ENCODE measurements around the gene YIPF5. TPM values are rescaled to one million over a fixed set of nuclear protein-coding genes. Genes with fewer than 3 reads are reported as not detected.

The YIPF5 gene
- total and polyA plus RNA-seq, 8 donors: 5.6 to 41.6 (median 31.6) TPM

- WGBS, 2 donors: 66 to 69% methylated on average over 2 of the region's 2 CpGs
- no peak for TF ChIP-seq CTCF (IDR thresholded peaks at IDR 0.05)
- H3K4me1 ChIP-seq: no peaks in the 10 kb centered on the region
- ATAC-seq: no peak
- no peaks in the 10 kb centered on the region for H3K9me3 ChIP-seq
- intact Hi-C loops (cut with DNase I): no loop called here
- H3K27me3 ChIP-seq: no peaks in the 10 kb centered on the region
- DNase-seq: no peak
- no peaks in the 10 kb centered on the region for H3K36me3 ChIP-seq
- H3K27ac ChIP-seq: no peak overlapping the region
- no peak overlapping the region for H3K4me3 ChIP-seq
- FAIRE-seq: no peak
Observed at GRCh38 chr5:144120661-144121180, 49.7 kb downstream of the YIPF5 start.

- intact Hi-C loops (cut with DNase I): no loop called here
- H3K4me3 ChIP-seq: no peak overlapping the region
- no peaks in the 10 kb centered on the region for H3K9me3 ChIP-seq
- no peaks in the 10 kb centered on the region for H3K36me3 ChIP-seq
- ATAC-seq (peak in 1 of 4 donors; percentile 89), DNase-seq (no peak), FAIRE-seq (no peak)
- H3K27ac ChIP-seq: no peak overlapping the region
- H3K4me1 ChIP-seq: no peaks in the 10 kb centered on the region
- no peak for TF ChIP-seq CTCF (IDR thresholded peaks at IDR 0.05)
- H3K27me3 ChIP-seq: no peaks in the 10 kb centered on the region
Observed at GRCh38 chr5:144117412-144117811, 53.0 kb downstream of the YIPF5 start.

- no peak overlapping the region for H3K27ac ChIP-seq
- WGBS, 2 donors: 59 to 78% methylated on average over 1 of the region's 1 CpG
- no peaks in the 10 kb centered on the region for H3K27me3 ChIP-seq
- TF ChIP-seq CTCF (IDR thresholded peaks at IDR 0.05): no peak
- intact Hi-C loops (cut with DNase I): no loop called here
- no peaks in the 10 kb centered on the region for H3K36me3 ChIP-seq
- ATAC-seq: no peak
- no peaks in the 10 kb centered on the region for H3K9me3 ChIP-seq
- H3K4me1 ChIP-seq: no peaks in the 10 kb centered on the region
- no peak overlapping the region for H3K4me3 ChIP-seq
- no peak for DNase-seq
- no peak for FAIRE-seq
Observed at GRCh38 chr5:144114571-144114970, 55.9 kb downstream of the YIPF5 start.

Other genes with a start within 250 kb of the YIPF5 start
- gene KCTD16, start 214 bp upstream of the YIPF5 start, total RNA-seq: 1 to 10 TPM; 1.7 to 6.6 (median 3.7) TPM
- gene KCTD16, start 214 bp upstream of the YIPF5 start, polyA plus RNA-seq: under 1 TPM; 0.57 to 0.99 TPM